ENCODE results near the gene MED17. TPM values are rescaled to one million over a fixed set of nuclear protein-coding genes. Genes with fewer than 3 reads are reported as not detected.

The MED17 gene
- total RNA-seq, 2 experiments from 2014 or later: 38.8 to 47.2 TPM

DNA sequence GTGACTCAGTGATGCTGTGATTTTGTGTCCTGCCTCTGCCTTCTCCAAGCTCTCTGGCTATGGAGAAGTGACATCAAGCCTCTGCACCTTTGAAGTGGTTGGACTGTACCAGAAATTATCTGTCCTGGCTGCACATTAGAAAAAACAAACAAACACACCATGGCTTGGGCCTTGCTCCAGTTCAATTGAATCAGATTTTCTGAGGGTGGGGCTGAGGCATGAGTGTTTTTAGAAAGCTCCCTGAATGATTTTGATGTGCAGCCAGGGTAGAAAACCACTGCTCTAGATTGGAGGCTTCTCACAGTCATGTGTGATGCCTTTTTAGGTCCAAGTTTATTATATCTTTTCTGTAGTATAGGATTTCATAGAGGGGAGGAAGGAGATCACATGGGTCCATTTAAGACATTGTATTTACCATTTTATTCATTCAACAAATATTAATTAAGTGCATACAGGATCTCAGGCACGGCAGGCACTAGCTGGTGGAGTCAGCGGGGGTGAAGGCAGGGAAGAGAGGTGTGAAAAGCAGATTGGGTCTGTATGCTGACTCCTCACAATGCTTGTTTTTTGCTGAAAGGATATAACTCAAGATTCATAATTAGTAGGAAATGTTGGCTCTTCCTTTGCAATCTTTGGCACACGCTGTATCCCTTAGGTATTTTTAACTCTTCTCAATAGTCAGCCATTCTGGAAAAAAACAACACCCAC lies 73.5 kb downstream of the MED17 start:
- Mint-ChIP-seq H3K4me3 (no peak overlapping the region), H3K27me3 (peaks cover 17% of the 10 kb centered on the region), H3K9me3 (ENCODE audit: low read depth) (no peaks in the 10 kb centered on the region), H3K36me3 (no peaks in the 10 kb centered on the region), H3K27ac (no peak overlapping the region), H3K4me1 (no peaks in the 10 kb centered on the region)
- ATAC-seq: no peak
- no peak for DNase-seq
- CTCF ChIA-PET: no interaction called here

DNA sequence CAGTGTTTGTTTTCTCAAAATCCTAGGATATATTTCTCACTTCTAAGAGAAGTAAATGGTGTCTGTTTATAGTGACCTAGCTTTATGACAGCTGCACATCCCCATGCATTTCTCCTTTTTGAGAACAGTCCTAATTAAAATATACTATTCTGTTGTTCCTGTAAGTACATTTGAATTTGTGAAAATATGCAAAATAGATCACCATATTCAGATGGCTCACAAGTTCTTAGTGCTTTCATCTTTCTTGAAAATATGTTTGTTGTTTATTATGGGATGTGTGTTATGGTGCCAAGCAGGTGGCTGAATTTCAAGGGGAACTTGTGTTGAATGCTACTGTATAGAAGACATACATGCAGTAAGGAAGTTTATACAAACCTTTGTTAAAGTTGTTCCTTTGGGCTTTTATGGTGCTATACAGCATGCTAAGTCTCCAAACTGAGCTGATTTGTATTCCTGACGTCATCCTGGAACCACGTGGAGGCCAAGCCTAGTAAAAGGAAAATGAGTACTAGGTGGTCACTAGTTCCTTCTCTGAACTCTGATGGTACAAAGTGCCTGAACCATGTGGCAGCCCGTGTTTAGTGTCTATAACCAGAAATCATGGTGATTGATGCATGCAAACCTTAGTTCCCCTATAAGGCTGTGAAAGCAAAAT lies 74.2 kb downstream of the MED17 start:
- Mint-ChIP-seq H3K36me3 (no peaks in the 10 kb centered on the region), H3K27ac (no peak overlapping the region), H3K4me3 (no peak overlapping the region), H3K4me1 (no peaks in the 10 kb centered on the region), H3K27me3 (peaks cover 11% of the 10 kb centered on the region), H3K9me3 (ENCODE audit: low read depth) (no peaks in the 10 kb centered on the region)
- no peak for DNase-seq
- CTCF ChIA-PET: no interaction called here
- ATAC-seq: no peak

DNA sequence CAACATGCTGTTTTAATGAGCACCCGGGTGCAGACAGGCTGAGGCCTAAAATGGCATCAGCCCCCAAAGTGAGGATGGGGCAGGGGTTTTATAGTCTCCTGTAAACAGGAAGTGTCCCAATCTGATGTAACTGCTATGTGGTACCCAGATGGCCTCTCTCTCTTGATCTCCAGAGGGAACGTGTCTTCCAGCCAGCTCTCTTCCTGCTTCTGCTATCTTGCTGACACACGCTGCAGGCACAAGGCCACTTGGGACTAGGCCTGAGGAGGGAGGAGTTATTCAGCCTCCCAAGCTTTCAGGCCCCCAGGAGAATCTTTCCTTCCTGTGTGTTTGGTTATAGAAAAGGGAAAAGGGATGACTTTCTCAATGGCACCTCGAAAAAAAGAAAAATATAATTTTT lies 77.7 kb downstream of the MED17 start:
- Mint-ChIP-seq H3K9me3 (ENCODE audit: low read depth) (no peaks in the 10 kb centered on the region), H3K27me3 (peaks cover 4% of the 10 kb centered on the region), H3K36me3 (no peaks in the 10 kb centered on the region), H3K4me1 (no peaks in the 10 kb centered on the region), H3K27ac (no peak overlapping the region), H3K4me3 (no peak overlapping the region)
- DNase-seq: no peak
- no peak for ATAC-seq
- CTCF ChIA-PET: no interaction called here

Other genes with a start within 250 kb of the MED17 start
- gene SMCO4, start 240.9 kb upstream of the MED17 start, total RNA-seq: 10 to 100 TPM; 37.5 to 62.6 TPM
- 10 to 100 TPM; 29.5 to 34.2 TPM for gene CEP295, start 122.6 kb upstream of the MED17 start, total RNA-seq
- gene TAF1D, start 42.8 kb upstream of the MED17 start, total RNA-seq: 100 to 1,000 TPM; 201 to 221 TPM
- gene C11orf54, start 42.6 kb upstream of the MED17 start, total RNA-seq: 10 to 100 TPM; 17.1 to 18.3 TPM
- not detected for gene VSTM5, start 66.3 kb downstream of the MED17 start, total RNA-seq
- not detected for gene HEPHL1, start 237.1 kb downstream of the MED17 start, total RNA-seq